Measurements from ENCODE around the gene HIPK1.
"Not testable (repeated sequence)": the region's sequence is repeated elsewhere in the genome, so short reads cannot be mapped to it uniquely, and the experiment has no call there.

Gene HIPK1

DNA sequence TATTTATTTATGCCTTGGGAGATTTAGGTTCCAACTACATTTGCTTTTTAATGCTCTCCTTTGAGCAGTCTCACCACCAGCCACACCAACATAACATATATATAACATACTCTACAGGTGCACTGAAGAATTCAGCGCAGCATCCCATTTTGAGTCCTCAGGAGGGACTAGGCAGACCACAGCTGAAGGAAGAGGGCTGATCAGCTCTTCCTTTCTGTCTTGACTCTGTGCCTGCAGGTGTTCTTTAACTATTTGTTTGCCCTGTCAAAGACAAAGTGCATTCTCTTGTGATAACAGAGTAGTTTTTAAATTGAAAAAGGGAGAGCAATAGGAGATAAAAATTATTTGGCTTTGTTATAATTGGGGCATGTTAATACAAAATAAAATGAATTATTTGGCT, 17.0 kb downstream of the HIPK1 start:
- no peak for DNase-seq

DNA sequence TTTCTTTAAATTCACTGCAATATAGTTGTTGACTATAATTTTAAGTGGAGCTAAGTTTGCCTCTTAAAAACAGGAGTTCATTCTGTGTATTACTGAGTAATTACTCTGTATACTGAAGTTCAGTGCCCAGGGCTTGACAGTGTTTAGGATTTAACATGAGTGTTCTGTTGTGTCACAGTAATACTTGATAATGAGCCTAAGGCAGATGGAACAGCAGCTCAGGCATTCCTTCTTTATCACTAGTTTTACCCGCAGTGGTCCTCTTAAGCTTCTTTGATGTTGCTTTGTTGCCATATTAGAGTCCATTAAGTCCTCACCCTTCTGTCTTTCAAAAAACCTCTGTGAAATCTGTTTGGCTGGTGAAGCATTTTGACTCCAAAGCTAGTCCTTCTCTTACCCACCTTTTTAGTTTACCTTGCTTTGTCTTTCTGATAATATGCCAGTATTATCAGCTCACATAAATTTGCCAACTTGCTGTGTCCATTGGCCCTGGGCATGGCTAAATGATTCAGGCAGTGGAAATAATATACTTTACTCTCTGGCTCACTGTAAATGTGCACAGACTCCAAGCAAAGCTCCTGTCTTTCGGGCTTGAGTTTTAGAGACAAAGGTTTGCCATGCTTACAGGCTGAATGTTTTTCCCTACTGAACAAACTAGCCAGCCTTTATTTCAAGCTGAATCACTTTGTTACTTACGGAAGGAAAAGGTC, 17.7 kb downstream of the HIPK1 start:
- DNase-seq, result peak; percentile 17

DNA sequence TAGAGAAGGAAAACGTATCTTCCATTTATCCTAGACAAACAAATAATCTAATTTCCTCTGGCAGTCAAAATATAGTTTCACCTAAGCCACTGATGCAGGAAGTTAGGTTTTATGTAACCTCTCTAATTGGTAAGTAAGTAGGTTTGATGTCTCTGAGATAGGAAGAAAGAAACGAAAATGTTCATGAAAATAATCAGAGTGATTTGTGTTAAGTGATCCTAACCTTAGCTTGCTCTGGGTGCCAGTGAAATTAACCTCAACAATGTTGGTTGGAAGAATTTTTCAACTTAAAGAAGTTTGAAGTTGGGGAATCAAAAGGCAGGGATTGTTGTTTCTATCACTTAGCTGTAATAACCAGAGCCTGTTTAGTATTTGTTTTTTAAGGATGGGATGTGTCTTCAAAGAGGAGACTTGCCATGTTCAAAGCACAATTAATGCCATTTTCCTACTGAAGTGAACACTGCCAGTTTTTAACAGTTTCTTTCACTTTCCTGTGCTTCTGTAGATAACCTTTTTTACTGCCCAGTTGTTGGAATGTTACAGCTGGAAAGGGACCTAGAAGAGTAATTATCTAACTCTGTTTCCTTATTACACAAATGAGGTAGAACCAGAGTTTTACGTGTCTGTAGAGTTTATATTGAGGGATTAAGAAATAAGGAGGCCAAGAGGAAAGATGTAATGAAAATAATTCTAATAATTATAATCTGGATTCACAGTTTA, 18.4 kb downstream of the HIPK1 start:
- no peak for DNase-seq

DNA sequence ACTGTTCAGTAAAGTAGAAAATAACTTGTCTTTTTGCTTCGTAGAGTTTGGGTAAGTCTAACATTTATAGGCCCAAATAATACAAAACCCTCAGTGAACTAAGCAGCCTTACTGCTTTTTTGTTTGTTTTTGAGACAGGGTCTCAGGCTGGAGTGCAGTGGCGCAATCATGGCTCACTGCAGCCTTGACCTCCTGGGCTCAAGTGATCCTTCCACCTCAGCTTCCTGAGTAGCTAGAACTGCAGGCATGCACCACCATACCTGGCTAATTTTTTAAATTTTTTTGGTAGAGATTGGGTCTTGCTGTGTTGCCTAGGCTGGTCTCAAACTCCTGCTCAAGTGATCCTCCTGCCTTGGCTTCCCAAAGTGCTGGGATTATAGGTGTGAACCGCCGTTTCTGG, 19.0 kb downstream of the HIPK1 start:
- not testable (repeated sequence) for DNase-seq

DNA sequence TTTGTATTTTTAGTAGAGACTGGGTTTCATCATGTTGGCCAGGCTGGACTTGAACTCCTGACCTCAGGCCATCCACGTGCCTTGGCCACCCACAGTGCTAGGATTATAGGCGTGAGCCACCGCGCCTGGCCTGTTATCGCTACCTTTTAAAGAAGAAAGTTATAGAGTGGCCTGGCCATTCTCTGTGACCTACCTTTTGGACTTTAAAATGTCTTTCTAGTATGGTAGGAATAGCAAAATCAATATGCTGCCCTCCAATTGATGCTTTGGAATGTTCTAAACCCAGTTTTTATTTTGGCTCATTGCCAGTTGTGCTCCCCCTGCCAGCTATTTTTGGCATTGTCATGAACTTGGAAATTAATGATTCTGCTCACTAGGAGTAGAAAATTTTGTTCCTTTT, 19.9 kb downstream of the HIPK1 start:
- DNase-seq, result no peak

DNA sequence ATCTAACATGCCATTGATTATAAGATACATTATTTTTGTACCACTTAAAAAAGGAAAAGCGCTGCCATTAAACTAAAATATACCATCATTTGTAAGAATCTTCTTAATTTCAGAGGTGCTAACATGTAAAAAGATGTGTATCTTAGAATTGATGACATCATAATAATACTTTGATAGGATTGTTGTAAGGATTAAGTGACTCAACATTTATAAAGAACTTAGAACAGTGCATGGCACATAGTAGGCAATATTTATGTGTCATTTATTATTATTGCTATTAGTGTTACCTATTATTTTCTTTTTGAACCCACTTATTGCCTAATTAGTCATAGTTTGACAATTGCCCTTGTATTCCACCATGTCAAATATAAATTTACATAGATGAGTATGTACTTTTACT, 21.8 kb downstream of the HIPK1 start:
- no peak for DNase-seq

DNA sequence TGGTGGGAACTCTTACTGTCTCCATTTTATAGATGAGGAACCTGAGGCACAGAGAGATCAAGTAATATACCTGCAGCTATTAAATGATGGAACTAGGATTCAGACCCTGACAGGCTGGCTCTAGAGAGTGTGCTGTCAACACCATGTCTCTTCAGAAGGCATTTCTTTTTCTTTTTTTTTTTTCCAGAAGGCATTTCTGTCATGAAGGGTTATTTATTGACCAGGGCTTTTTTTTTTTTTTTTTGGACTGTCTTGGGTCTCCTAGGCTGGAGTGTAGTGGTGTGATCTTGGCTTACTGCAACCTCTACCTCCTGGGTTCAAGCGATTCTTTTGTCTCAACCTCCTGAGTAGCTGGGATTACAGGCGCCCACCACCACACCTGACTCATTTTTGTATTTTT, 22.6 kb downstream of the HIPK1 start:
- DNase-seq, result no peak

DNA sequence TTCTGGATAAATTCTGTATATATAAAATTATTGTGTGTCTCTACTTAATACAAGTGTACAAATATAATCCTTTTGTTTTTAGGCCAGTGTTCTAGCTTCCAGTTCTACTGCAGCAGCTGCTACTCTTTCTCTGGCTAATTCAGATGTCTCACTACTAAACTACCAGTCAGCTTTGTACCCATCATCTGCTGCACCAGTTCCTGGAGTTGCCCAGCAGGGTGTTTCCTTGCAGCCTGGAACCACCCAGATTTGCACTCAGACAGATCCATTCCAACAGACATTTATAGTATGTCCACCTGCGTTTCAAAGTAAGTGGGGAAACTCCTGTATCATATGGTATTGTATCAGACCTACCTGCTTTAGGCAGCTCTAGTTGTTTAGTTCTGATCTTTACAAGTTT, 28.9 kb downstream of the HIPK1 start:
- no peak for DNase-seq

DNA sequence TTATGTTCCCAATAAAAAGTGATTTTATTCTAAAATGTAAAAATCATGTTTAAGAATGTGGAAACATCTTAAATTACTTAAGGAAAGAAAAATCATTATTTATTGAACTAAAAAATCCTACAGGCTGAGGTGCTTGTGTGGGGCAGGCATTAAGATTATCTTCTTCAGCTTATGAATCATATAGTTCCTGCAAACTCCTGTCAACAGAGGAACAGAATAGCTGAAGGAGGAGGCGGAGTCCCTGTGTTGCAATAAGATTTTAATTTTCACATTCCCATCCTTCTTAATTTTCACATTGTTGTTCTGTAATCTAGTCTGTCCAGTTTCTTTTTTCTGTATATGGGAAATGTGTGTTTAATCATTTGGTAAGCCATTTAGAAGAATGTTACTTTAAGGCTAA, 29.6 kb downstream of the HIPK1 start:
- no peak for DNase-seq

DNA sequence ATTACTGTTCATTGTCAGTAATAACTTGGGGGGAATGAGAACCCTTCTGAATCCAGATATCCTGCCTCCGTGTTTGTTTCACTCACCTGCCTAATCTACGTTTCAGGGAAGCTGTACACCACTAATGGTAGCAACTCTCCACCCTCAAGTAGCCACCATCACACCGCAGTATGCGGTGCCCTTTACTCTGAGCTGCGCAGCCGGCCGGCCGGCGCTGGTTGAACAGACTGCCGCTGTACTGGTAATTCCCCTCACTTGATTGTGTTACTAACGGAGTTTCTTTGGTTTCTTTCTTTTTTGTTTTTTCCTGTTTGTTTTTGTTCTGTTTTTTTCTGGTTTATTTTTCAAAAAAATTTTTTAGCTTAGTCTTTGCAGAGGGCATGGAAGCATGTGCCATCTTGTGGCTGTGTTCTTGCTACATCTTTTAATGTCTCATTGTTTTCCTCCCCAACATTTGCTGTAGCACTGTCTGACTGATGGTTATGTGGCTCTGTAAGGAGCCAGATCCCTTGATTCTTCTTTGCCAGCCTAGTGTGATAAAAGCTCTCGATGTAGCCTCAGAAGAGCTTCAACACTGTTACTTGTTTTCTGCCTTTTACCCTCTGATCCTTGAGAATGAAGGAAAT, 34.3 kb downstream of the HIPK1 start:
- DNase-seq, result no peak

DNA sequence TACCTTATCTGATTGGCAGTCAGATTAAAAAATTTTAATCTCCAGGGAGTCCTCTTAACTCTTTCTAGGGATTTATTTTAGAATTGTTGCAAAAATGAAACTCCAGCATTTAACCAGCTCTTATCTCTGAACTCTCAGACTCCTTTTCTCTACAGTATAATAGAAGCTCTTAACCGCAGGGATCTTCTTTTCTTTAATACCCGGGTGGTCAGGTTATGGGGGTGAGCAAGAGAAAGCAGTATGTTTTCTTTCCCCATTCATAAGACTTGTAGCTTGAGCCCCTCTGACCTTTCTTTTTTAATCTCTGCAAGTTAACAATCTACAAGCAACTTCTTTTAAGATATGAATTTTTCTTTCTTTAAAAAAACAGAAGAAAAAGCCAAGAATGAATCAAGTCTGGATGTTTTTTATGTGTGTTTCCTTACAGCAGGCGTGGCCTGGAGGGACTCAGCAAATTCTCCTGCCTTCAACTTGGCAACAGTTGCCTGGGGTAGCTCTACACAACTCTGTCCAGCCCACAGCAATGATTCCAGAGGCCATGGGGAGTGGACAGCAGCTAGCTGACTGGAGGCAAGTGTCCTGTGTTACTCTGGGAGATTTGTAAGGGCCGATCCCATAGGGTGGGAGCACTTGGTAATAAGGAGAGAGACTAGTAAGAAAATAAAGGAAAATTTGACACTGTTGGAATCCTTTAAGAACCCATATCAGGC, 36.7 kb downstream of the HIPK1 start:
- DNase-seq, result no peak

DNA sequence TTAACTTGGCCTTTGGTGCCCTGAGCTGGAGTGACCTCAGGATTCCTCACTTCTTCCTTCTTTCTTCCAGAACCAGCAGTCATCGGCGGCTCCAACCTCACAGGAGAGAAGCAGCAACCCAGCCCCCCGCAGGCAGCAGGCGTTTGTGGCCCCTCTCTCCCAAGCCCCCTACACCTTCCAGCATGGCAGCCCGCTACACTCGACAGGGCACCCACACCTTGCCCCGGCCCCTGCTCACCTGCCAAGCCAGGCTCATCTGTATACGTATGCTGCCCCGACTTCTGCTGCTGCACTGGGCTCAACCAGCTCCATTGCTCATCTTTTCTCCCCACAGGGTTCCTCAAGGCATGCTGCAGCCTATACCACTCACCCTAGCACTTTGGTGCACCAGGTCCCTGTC, 43.8 kb downstream of the HIPK1 start:
- no peak for DNase-seq

DNA sequence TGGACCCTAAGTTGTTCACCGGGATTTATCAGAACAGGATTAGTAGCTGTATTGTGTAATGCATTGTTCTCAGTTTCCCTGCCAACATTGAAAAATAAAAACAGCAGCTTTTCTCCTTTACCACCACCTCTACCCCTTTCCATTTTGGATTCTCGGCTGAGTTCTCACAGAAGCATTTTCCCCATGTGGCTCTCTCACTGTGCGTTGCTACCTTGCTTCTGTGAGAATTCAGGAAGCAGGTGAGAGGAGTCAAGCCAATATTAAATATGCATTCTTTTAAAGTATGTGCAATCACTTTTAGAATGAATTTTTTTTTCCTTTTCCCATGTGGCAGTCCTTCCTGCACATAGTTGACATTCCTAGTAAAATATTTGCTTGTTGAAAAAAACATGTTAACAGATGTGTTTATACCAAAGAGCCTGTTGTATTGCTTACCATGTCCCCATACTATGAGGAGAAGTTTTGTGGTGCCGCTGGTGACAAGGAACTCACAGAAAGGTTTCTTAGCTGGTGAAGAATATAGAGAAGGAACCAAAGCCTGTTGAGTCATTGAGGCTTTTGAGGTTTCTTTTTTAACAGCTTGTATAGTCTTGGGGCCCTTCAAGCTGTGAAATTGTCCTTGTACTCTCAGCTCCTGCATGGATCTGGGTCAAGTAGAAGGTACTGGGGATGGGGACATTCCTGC, 46.2 kb downstream of the HIPK1 start:
- no peak for DNase-seq

DNA sequence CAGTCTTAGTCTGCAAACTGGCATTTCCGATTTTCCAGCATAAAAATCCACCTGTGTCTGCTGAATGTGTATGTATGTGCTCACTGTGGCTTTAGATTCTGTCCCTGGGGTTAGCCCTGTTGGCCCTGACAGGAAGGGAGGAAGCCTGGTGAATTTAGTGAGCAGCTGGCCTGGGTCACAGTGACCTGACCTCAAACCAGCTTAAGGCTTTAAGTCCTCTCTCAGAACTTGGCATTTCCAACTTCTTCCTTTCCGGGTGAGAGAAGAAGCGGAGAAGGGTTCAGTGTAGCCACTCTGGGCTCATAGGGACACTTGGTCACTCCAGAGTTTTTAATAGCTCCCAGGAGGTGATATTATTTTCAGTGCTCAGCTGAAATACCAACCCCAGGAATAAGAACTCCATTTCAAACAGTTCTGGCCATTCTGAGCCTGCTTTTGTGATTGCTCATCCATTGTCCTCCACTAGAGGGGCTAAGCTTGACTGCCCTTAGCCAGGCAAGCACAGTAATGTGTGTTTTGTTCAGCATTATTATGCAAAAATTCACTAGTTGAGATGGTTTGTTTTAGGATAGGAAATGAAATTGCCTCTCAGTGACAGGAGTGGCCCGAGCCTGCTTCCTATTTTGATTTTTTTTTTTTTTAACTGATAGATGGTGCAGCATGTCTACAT, 47.6 kb downstream of the HIPK1 start:
- DNase-seq, result no peak

DNA sequence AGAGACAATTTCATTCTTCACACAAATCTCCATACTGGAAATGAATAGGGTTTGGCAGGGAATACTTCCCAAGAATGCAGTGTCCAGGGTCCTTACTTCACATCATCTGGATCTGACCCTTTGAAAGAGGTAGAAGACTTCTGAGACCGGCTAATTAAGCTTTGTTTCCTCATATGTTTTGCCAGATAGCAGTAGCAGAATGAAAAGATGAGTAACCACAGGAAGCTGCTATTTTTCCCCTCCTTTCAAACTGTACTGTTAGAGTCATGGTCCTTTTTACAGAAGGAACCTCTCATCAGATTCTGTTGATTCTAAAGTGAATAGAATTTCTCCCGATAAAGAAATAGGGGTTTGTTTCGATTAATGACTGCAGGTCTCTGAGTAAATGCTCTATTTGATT, 48.8 kb downstream of the HIPK1 start:
- DNase-seq, result no peak

DNA sequence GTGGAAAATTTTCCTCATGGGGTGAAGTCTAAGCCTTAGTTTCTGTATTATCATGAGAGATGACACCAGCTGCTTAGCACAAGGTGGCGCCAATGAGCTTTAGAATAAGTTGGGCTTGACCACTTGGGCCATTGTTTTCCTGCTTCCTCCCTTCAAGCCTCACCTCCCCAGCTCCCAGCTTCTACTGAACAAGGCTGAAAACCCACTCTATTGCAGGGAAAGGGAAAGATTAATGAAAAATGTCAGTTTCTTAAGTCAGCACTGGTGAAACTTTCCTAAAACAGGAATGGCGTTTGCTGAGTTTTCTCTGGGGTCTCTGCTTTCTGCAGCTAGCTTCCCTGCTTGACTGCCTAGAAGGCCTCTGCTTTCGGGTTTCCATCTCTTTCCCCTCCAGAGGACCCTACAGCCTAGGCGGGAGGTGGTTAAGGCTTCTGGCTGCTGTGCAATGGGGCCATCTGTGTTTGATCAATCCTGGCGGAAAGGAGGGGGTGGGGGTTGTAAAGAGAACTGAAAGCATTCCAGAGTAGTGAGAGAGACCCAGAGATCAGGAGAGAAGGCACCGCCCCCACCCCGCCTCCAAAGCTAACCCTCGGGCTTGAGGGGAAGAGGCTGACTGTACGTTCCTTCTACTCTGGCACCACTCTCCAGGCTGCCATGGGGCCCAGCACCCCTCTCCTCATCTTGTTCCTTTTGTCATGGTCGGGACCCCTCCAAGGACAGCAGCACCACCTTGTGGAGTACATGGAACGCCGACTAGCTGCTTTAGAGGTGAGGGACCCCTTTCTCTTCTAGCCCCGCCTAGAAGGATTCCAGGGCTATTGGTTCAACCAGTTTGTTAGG, 50.0 kb downstream of the HIPK1 start, which contains the start of gene OLFML3:
TSS of gene OLFML3 (plus strand) at position 612 of the 840 bp plus-strand sequence. CDS start at position 655, 43 bp downstream.
- peak; percentile 93 for DNase-seq

DNA sequence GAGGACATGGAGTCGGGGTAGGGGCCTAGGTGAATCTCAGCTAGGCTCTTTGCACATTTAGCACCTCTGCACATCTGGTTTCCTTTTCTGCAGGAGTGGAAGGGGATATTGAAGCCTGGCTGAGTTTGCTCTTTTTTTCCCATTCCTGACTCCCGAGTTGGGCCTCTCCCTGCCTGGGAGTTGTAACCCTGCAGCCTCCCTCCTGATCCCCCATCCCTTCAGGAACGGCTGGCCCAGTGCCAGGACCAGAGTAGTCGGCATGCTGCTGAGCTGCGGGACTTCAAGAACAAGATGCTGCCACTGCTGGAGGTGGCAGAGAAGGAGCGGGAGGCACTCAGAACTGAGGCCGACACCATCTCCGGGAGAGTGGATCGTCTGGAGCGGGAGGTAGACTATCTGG, 51.0 kb downstream of the HIPK1 start:
- peak; percentile 15 for DNase-seq

DNA sequence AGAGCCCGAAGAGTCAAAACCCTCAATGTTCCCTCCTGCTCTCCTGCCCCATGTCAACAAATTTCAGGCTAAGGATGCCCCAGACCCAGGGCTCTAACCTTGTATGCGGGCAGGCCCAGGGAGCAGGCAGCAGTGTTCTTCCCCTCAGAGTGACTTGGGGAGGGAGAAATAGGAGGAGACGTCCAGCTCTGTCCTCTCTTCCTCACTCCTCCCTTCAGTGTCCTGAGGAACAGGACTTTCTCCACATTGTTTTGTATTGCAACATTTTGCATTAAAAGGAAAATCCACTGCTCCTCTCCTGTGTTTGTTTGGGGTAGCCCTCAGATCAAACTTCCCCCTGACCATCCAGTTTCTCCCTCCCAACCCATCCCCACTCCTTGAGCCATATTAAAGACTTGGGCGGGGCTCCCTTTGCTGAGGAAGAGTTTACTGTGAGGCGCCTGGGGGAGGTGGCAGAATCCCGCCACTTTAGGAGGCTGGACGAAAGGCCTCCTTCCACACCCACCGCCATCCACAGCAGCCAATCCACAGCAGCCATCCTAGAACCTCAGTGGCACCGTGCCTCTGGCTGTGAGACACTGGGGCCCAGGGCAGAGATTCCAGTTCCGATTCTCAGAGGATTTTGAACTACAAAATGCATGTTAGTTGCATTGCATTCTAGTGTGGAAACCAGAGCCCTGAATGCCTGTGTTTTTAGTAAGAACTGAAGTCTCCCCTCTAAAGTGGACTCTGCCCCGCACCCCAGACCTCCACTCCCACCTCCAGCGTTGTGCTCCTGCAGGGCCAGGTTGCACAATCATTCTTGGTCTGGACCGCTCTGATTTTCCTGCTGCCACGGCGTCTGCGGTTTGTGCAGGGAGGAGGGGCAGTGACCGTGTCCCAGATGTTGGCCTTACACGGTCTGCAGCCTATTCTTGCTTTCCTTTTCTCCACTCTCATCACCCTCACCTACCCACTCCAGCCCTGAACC, 53.1 kb downstream of the HIPK1 start:
- DNase-seq, result no peak

DNA sequence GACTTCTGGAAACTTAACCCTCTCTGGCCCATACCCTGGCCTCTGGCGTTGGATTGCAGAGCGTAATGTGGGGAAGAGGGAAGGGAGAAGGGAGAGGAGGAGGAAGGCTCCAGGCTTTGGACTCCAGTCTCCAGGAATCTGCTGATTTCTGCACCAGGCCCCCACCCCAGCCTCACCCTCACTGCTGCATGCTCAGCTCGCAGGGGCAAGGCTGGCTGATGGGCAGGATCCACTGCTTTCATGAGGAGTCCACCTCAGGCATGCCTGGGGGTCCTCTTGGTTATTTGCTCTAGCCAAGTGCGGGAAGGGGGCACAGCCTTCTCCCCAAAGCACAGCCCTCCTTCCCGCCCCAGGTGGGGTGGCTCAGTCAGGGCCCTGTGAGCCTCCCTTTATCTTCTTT, 53.8 kb downstream of the HIPK1 start:
- DNase-seq, result no peak

DNA sequence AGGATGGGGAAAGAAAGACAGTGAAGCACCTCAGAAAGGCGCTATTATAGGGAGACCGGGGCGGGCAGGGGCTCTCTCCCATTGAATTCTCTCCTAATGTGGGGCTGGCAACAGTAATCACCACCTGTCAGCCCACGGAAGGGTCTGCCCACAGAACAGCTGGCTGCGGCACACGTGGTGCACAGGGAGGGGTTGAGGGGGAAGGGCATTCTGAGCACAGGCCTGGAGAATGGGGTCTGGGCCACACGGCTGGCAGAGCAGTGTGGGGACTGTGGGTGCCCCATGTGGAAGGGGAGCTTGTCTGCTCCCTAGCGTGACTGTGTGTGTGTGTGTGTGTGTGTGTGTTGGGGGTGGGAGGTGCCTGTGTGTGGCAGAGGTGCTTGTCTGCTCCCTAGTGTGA, 54.3 kb downstream of the HIPK1 start:
- no peak for DNase-seq
